ENCODE measurements around the gene GSG1. TPM values are rescaled to one million over a fixed set of nuclear protein-coding genes. Genes with fewer than 3 reads are reported as not detected.

Gene GSG1
- polyA plus RNA-seq, 3 donors, result not detected

DNA sequence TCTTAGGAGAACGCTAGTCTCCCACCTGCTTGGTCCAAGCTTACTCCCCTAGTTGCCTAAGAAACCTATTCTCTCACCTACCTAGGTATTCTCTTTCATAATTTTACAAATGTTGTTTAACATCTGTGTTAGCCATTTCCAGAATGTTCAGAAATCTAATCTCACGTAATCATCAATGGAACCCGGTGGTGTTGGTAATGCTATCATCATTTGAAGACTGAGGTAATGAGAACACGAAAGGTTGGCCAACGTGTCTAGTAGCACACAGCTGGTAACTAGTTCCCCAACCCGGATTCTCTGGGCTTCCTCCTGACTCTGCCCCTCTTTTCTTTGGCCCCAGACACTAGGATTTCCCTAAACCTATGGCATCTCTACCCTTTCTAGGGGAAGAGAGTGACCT, 49.3 kb upstream of the GSG1 start:
- Histone ChIP-seq H3K4me1 (ENCODE audit: control insufficient read depth in 1 of 2, insufficient read depth in 2 of 2, low read length in 2 of 2) (peaks cover 13 to 15% of the 10 kb centered on the region in 2 donors), H3K9me3 (replicated peaks in 1 of 2; ENCODE audit: control insufficient read depth in 1 of 2, insufficient read depth in 1 of 2, low read length in 2 of 2) (peaks cover 0 to 3% of the 10 kb centered on the region in 2 donors), H3K27me3 (ENCODE audit: control insufficient read depth in 2 of 2, insufficient read depth in 2 of 2, low read length in 2 of 2) (no peaks in the 10 kb centered on the region), H4K20me1 (ENCODE audit: insufficient read depth, low read length) (no peaks in the 10 kb centered on the region), H3K79me2 (ENCODE audit: insufficient read depth, low read length) (no peaks in the 10 kb centered on the region), H3K36me3 (replicated peaks in 1 of 2; ENCODE audit: control insufficient read depth in 1 of 2, insufficient read depth in 2 of 2, low read length in 2 of 2) (no peaks in the 10 kb centered on the region), H3K4me3 (replicated peaks in 1 of 3; ENCODE audit: low read depth in 2 of 3, low read length in 3 of 3) (no peak overlapping the region), H3K27ac (ENCODE audit: low read depth in 1 of 2, low read length in 2 of 2) (no peak overlapping the region), H3K4me2 (replicated peaks; ENCODE audit: extremely low read depth, low read length, poor library complexity, severe bottlenecking) (no peak overlapping the region), H2AFZ (ENCODE audit: insufficient read depth, low read depth, low read length, poor library complexity, severe bottlenecking) (no peak overlapping the region), H3K9ac (ENCODE audit: insufficient read depth, low read length, poor library complexity, severe bottlenecking) (no peak overlapping the region)
- intact Hi-C loops (cut with micrococcal nuclease), result loop anchor here (5.0 to 10.0 kb wide), 2 partner anchors 50 to 52 kb away; partner anchors contain the start of gene GSG1 (in 1 of the 2)
- Mint-ChIP-seq H3K36me3 (no peaks in the 10 kb centered on the region), H3K9me3 (peaks cover 0 to 3% (median 0%) of the 10 kb centered on the region in 7 donors), H3K4me1 (peaks cover 25% of the 10 kb centered on the region), H3K27ac (peak overlapping the region in 1 of 7 donors; percentile 6), H3K4me3 (no peak overlapping the region), H3K27me3 (ENCODE audit: low read depth in 3 of 3) (peaks cover 1 to 2% (median 2%) of the 10 kb centered on the region in 3 donors)
- TF ChIP-seq, protein P1, sequence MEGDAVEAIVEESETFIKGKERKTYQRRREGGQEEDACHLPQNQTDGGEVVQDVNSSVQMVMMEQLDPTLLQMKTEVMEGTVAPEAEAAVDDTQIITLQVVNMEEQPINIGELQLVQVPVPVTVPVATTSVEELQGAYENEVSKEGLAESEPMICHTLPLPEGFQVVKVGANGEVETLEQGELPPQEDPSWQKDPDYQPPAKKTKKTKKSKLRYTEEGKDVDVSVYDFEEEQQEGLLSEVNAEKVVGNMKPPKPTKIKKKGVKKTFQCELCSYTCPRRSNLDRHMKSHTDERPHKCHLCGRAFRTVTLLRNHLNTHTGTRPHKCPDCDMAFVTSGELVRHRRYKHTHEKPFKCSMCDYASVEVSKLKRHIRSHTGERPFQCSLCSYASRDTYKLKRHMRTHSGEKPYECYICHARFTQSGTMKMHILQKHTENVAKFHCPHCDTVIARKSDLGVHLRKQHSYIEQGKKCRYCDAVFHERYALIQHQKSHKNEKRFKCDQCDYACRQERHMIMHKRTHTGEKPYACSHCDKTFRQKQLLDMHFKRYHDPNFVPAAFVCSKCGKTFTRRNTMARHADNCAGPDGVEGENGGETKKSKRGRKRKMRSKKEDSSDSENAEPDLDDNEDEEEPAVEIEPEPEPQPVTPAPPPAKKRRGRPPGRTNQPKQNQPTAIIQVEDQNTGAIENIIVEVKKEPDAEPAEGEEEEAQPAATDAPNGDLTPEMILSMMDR (IDR thresholded peaks at IDR 0.05), result no peak
- 90% methylated on average over 2 of the region's 6 CpGs for WGBS (ENCODE audit: insufficient coverage)
- no peak for DNase-seq

- DNase-seq, result no peak
- H3K27ac Mint-ChIP-seq, result peak overlapping the region in 1 of 7 donors; percentile 37
- Histone ChIP-seq H3K9me3 (replicated peaks in 1 of 2; ENCODE audit: control insufficient read depth in 1 of 2, insufficient read depth in 1 of 2, low read length in 2 of 2) (peaks cover 0 to 3% of the 10 kb centered on the region in 2 donors), H3K36me3 (replicated peaks in 1 of 2; ENCODE audit: control insufficient read depth in 1 of 2, insufficient read depth in 2 of 2, low read length in 2 of 2) (no peaks in the 10 kb centered on the region), H3K79me2 (ENCODE audit: insufficient read depth, low read length) (no peaks in the 10 kb centered on the region), H3K27ac (ENCODE audit: low read depth in 1 of 2, low read length in 2 of 2) (no peak overlapping the region), H3K4me2 (replicated peaks; ENCODE audit: extremely low read depth, low read length, poor library complexity, severe bottlenecking) (no peak overlapping the region), H3K27me3 (ENCODE audit: control insufficient read depth in 2 of 2, insufficient read depth in 2 of 2, low read length in 2 of 2) (no peaks in the 10 kb centered on the region), H4K20me1 (ENCODE audit: insufficient read depth, low read length) (no peaks in the 10 kb centered on the region), H3K4me1 (ENCODE audit: control insufficient read depth in 1 of 2, insufficient read depth in 2 of 2, low read length in 2 of 2) (peaks cover 13 to 15% of the 10 kb centered on the region in 2 donors), H3K4me3 (replicated peaks in 1 of 3; ENCODE audit: low read depth in 2 of 3, low read length in 3 of 3) (no peak overlapping the region), H3K9ac (ENCODE audit: insufficient read depth, low read length, poor library complexity, severe bottlenecking) (no peak overlapping the region), H2AFZ (ENCODE audit: insufficient read depth, low read depth, low read length, poor library complexity, severe bottlenecking) (no peak overlapping the region)
- no CpG with 5 or more reads among the region's 1 CpG for WGBS (ENCODE audit: insufficient coverage)
- intact Hi-C loops (cut with micrococcal nuclease), result loop anchor here (5.0 to 10.0 kb wide), 2 partner anchors 50 to 53 kb away; partner anchors contain the start of gene GSG1 (in 1 of the 2)
- peaks cover 0 to 3% (median 0%) of the 10 kb centered on the region in 7 donors for H3K9me3 Mint-ChIP-seq
- H3K4me3 Mint-ChIP-seq, result no peak overlapping the region
- peaks cover 0 to 2% (median 1%) of the 10 kb centered on the region in 3 donors for H3K27me3 Mint-ChIP-seq (ENCODE audit: low read depth in 3 of 3)
- TF ChIP-seq, protein P1 (IDR thresholded peaks at IDR 0.05), result no peak
- H3K4me1 Mint-ChIP-seq, result peaks cover 22% of the 10 kb centered on the region
- no peaks in the 10 kb centered on the region for H3K36me3 Mint-ChIP-seq
These were observed 48.8 kb upstream of the GSG1 start for GRCh38 chr12:13152281-13152680.

Measured in CD14-positive monocyte (primary cell).